ENCODE results near the gene CC2D1A. TPM values are rescaled to one million over a fixed set of nuclear protein-coding genes. Genes with fewer than 3 reads are reported as not detected.

CC2D1A gene
- total RNA-seq, 5 donors from 2014 or later (not counting 1 experiment from before 2014, with no cell fraction given) = 25.9 to 41.3 (median 37.4) TPM

- Histone ChIP-seq H3K4me3 (ENCODE audit: control insufficient read depth in 1 of 2, extremely low read depth in 1 of 2, low read length in 1 of 2) (no peak overlapping the region), H3K27ac (ENCODE audit: low read length) (no peak overlapping the region), H3K36me3 (ENCODE audit: control insufficient read depth in 2 of 2, extremely low read depth in 1 of 2, insufficient read depth in 1 of 2, low read length in 1 of 2) (peaks cover 34 to 66% of the 10 kb centered on the region in 2 donors), H3K4me1 (ENCODE audit: control insufficient read depth in 1 of 2, extremely low read depth in 1 of 2, insufficient read depth in 2 of 2, low read length in 2 of 2) (peaks cover 0 to 5% of the 10 kb centered on the region in 2 experiments), H3K27me3 (replicated peaks in 1 of 2; ENCODE audit: control insufficient read depth in 2 of 2, extremely low read depth in 1 of 2, insufficient read depth in 2 of 2, low read length in 1 of 2) (no peaks in the 10 kb centered on the region), H3K9me3 (no peaks in the 10 kb centered on the region)
- ATAC-seq (replicated peaks in 1 of 4) = no peak
- no peaks in the 10 kb centered on the region for H3K9me3 Mint-ChIP-seq
- 98% methylated on average over 50 of the region's 89 CpGs for WGBS (ENCODE audit: insufficient coverage)
- H3K36me3 Mint-ChIP-seq = peaks cover 22% of the 10 kb centered on the region
- POLR2A ChIA-PET = no interaction called here
- CTCF ChIA-PET = no interaction called here
- no peaks in the 10 kb centered on the region for H3K27me3 Mint-ChIP-seq
- no peak overlapping the region for H3K27ac Mint-ChIP-seq
- peaks cover 0 to 2% (median 0%) of the 10 kb centered on the region in 3 donors for H3K4me1 Mint-ChIP-seq
- DNase-seq = no peak
- H3K4me3 Mint-ChIP-seq = no peak overlapping the region
Observed at GRCh38 chr19:13962699-13963602, 57.0 kb downstream of the CC2D1A start.

DNA sequence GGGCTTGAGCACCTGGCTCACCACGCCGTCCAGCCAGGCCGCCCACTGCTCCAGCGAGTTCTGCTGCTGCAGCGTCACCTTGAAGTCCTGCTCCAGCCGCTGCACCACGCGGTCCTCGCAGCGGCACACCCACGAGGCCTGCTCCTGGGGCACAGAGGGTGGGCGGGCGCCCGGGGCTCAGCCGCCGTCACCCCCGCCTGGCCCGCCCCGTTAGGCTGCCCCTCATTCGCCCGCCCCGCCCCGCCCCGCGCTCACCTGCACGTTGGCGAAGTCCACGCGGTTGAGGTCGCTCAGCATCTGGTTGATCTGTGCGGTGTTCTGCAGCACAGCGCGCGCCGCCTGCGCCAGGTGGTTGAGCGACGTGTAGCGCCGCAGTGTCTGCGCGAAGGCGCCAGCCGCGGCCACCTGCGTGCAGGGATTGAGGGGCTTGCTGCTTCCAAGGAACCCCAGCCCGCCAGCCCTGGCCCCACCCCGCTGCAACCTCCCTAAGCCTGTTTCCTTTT, 57.7 kb downstream of the CC2D1A start:
- 95% methylated on average over 46 of the region's 48 CpGs for WGBS (ENCODE audit: insufficient coverage)
- CTCF ChIA-PET = no interaction called here

GRCh38 chr19:13964776-13965175, 58.8 kb downstream of the CC2D1A start:
- Mint-ChIP-seq H3K27ac (peak overlapping the region in 1 of 2 donors; percentile 10), H3K27me3 (no peaks in the 10 kb centered on the region), H3K9me3 (no peaks in the 10 kb centered on the region), H3K4me3 (no peak overlapping the region), H3K36me3 (peaks cover 20% of the 10 kb centered on the region), H3K4me1 (peaks cover 0 to 4% (median 0%) of the 10 kb centered on the region in 3 donors)
- Histone ChIP-seq H3K27ac (ENCODE audit: low read length) (no peak overlapping the region), H3K4me3 (ENCODE audit: control insufficient read depth in 1 of 2, extremely low read depth in 1 of 2, low read length in 1 of 2) (no peak overlapping the region), H3K4me1 (ENCODE audit: control insufficient read depth in 1 of 2, extremely low read depth in 1 of 2, insufficient read depth in 2 of 2, low read length in 2 of 2) (no peaks in the 10 kb centered on the region), H3K27me3 (replicated peaks in 1 of 2; ENCODE audit: control insufficient read depth in 2 of 2, extremely low read depth in 1 of 2, insufficient read depth in 2 of 2, low read length in 1 of 2) (no peaks in the 10 kb centered on the region), H3K36me3 (ENCODE audit: control insufficient read depth in 2 of 2, extremely low read depth in 1 of 2, insufficient read depth in 1 of 2, low read length in 1 of 2) (peaks cover 43 to 63% of the 10 kb centered on the region in 2 donors), H3K9me3 (no peaks in the 10 kb centered on the region)
- DNase-seq = no peak
- 100% methylated on average over 1 of the region's 5 CpGs for WGBS (ENCODE audit: insufficient coverage)
- ChIA-PET POLR2A (no interaction called here), CTCF (no interaction called here)
- ATAC-seq (replicated peaks in 1 of 4) = no peak

More for the DNA sequence above, 57.7 kb downstream of the CC2D1A start:
- H3K9me3 ChIP-seq = no peaks in the 10 kb centered on the region
- H3K4me1 ChIP-seq (ENCODE audit: control insufficient read depth in 1 of 2, extremely low read depth in 1 of 2, insufficient read depth in 2 of 2, low read length in 2 of 2) = peaks cover 0 to 4% of the 10 kb centered on the region in 2 experiments
- Mint-ChIP-seq H3K27me3 (no peaks in the 10 kb centered on the region), H3K4me3 (no peak overlapping the region), H3K36me3 (peaks cover 18% of the 10 kb centered on the region), H3K9me3 (no peaks in the 10 kb centered on the region), H3K4me1 (peaks cover 0 to 2% (median 0%) of the 10 kb centered on the region in 3 donors), H3K27ac (no peak overlapping the region)
- DNase-seq (no peak), ATAC-seq (replicated peaks in 1 of 4) (peak in 1 of 4 experiments; percentile 15)
- H3K27ac ChIP-seq (ENCODE audit: low read length) = no peak overlapping the region
- H3K4me3 ChIP-seq (ENCODE audit: control insufficient read depth in 1 of 2, extremely low read depth in 1 of 2, low read length in 1 of 2) = no peak overlapping the region
- H3K36me3 ChIP-seq (ENCODE audit: control insufficient read depth in 2 of 2, extremely low read depth in 1 of 2, insufficient read depth in 1 of 2, low read length in 1 of 2) = peaks cover 34 to 66% of the 10 kb centered on the region in 2 donors
- H3K27me3 ChIP-seq (replicated peaks in 1 of 2; ENCODE audit: control insufficient read depth in 2 of 2, extremely low read depth in 1 of 2, insufficient read depth in 2 of 2, low read length in 1 of 2) = no peaks in the 10 kb centered on the region
- POLR2A ChIA-PET = no interaction called here

- 97% methylated on average over 22 of the region's 24 CpGs for WGBS (ENCODE audit: insufficient coverage)
- H3K36me3 ChIP-seq (ENCODE audit: control insufficient read depth in 2 of 2, extremely low read depth in 1 of 2, insufficient read depth in 1 of 2, low read length in 1 of 2) = peaks cover 39 to 61% of the 10 kb centered on the region in 2 donors
- H3K27ac Mint-ChIP-seq = no peak overlapping the region
- H3K9me3 ChIP-seq = no peaks in the 10 kb centered on the region
- peaks cover 20% of the 10 kb centered on the region for H3K36me3 Mint-ChIP-seq
- peaks cover 0 to 4% (median 0%) of the 10 kb centered on the region in 3 donors for H3K4me1 Mint-ChIP-seq
- no peak overlapping the region for H3K4me3 ChIP-seq (ENCODE audit: control insufficient read depth in 1 of 2, extremely low read depth in 1 of 2, low read length in 1 of 2)
- no peak overlapping the region for H3K27ac ChIP-seq (ENCODE audit: low read length)
- ChIA-PET CTCF (interaction anchor here in 1 of 2 donors (0.5 kb wide), 1 partner anchor 181 kb away, joined by 3 read pairs; no protein-coding TSS in a partner anchor), POLR2A (no interaction called here)
- ATAC-seq (replicated peaks in 1 of 4) (no peak), DNase-seq (no peak)
- no peaks in the 10 kb centered on the region for H3K4me1 ChIP-seq (ENCODE audit: control insufficient read depth in 1 of 2, extremely low read depth in 1 of 2, insufficient read depth in 2 of 2, low read length in 2 of 2)
- no peak overlapping the region for H3K4me3 Mint-ChIP-seq
- H3K27me3 Mint-ChIP-seq = no peaks in the 10 kb centered on the region
- H3K9me3 Mint-ChIP-seq = no peaks in the 10 kb centered on the region
- no peaks in the 10 kb centered on the region for H3K27me3 ChIP-seq (replicated peaks in 1 of 2; ENCODE audit: control insufficient read depth in 2 of 2, extremely low read depth in 1 of 2, insufficient read depth in 2 of 2, low read length in 1 of 2)
Observed at GRCh38 chr19:13965377-13965896, 59.4 kb downstream of the CC2D1A start.

- H3K9me3 Mint-ChIP-seq = no peaks in the 10 kb centered on the region
- H3K4me3 Mint-ChIP-seq = no peak overlapping the region
- 95% methylated on average over 19 of the region's 20 CpGs for WGBS (ENCODE audit: insufficient coverage)
- peaks cover 0 to 4% (median 0%) of the 10 kb centered on the region in 3 donors for H3K4me1 Mint-ChIP-seq
- peaks cover 39 to 58% of the 10 kb centered on the region in 2 donors for H3K36me3 ChIP-seq (ENCODE audit: control insufficient read depth in 2 of 2, extremely low read depth in 1 of 2, insufficient read depth in 1 of 2, low read length in 1 of 2)
- ChIA-PET POLR2A (no interaction called here), CTCF (interaction anchor here in 1 of 2 donors (0.5 kb wide), 1 partner anchor 181 kb away, joined by 3 read pairs; no protein-coding TSS in a partner anchor)
- no peaks in the 10 kb centered on the region for H3K9me3 ChIP-seq
- ATAC-seq (replicated peaks in 1 of 4) (no peak), DNase-seq (no peak)
- peaks cover 17% of the 10 kb centered on the region for H3K36me3 Mint-ChIP-seq
- H3K27ac Mint-ChIP-seq = no peak overlapping the region
- H3K27me3 ChIP-seq (replicated peaks in 1 of 2; ENCODE audit: control insufficient read depth in 2 of 2, extremely low read depth in 1 of 2, insufficient read depth in 2 of 2, low read length in 1 of 2) = no peaks in the 10 kb centered on the region
- H3K4me3 ChIP-seq (ENCODE audit: control insufficient read depth in 1 of 2, extremely low read depth in 1 of 2, low read length in 1 of 2) = no peak overlapping the region
- no peaks in the 10 kb centered on the region for H3K4me1 ChIP-seq (ENCODE audit: control insufficient read depth in 1 of 2, extremely low read depth in 1 of 2, insufficient read depth in 2 of 2, low read length in 2 of 2)
- no peaks in the 10 kb centered on the region for H3K27me3 Mint-ChIP-seq
- H3K27ac ChIP-seq (ENCODE audit: low read length) = no peak overlapping the region
Observed at GRCh38 chr19:13965926-13966683, 60.1 kb downstream of the CC2D1A start.

- Mint-ChIP-seq H3K4me3 (no peak overlapping the region), H3K36me3 (peaks cover 12% of the 10 kb centered on the region), H3K9me3 (no peaks in the 10 kb centered on the region), H3K27ac (no peak overlapping the region), H3K4me1 (peaks cover 0 to 4% (median 0%) of the 10 kb centered on the region in 3 donors), H3K27me3 (no peaks in the 10 kb centered on the region)
- Histone ChIP-seq H3K27me3 (replicated peaks in 1 of 2; ENCODE audit: control insufficient read depth in 2 of 2, extremely low read depth in 1 of 2, insufficient read depth in 2 of 2, low read length in 1 of 2) (no peaks in the 10 kb centered on the region), H3K27ac (ENCODE audit: low read length) (no peak overlapping the region), H3K9me3 (no peaks in the 10 kb centered on the region), H3K36me3 (ENCODE audit: control insufficient read depth in 2 of 2, extremely low read depth in 1 of 2, insufficient read depth in 1 of 2, low read length in 1 of 2) (peaks cover 42 to 56% of the 10 kb centered on the region in 2 donors), H3K4me3 (ENCODE audit: control insufficient read depth in 1 of 2, extremely low read depth in 1 of 2, low read length in 1 of 2) (no peak overlapping the region), H3K4me1 (ENCODE audit: control insufficient read depth in 1 of 2, extremely low read depth in 1 of 2, insufficient read depth in 2 of 2, low read length in 2 of 2) (no peaks in the 10 kb centered on the region)
- DNase-seq = no peak
- 96% methylated on average over 14 of the region's 14 CpGs for WGBS (ENCODE audit: insufficient coverage)
- ATAC-seq (replicated peaks in 1 of 4) = no peak
- ChIA-PET POLR2A (interaction anchor here in 1 of 2 donors (0.5 kb wide), 1 partner anchor 78 kb away, joined by 5 read pairs; no protein-coding TSS in a partner anchor), CTCF (no interaction called here)
Observed at GRCh38 chr19:13966684-13967128, 60.7 kb downstream of the CC2D1A start.

Data from T-cell (primary cell).